ENCODE measurements around the gene TDP2.

GRCh38 chr6:24696097-24696496, 29.4 kb upstream of the TDP2 start:
- TF ChIP-seq CTCF (conservative IDR thresholded peaks at IDR 0.05; ENCODE audit: low read length) (no peak), EZH2phosphoT487 (IDR thresholded peaks at IDR 0.05; ENCODE audit: borderline replicate concordance, low read depth, low read length) (no peak)

All from OCI-LY7 (cell line).